K562 (cell line): ENCODE data around the gene SPNS1. TPM values are rescaled to one million over a fixed set of nuclear protein-coding genes. Genes with fewer than 3 reads are reported as not detected.

Experiments used
- HEY1 ChIP-seq: fragments of 250-450 bp; sonication (Bioruptor Pico); IDR thresholded peaks from 2 replicates; pipeline ENCODE4 v1.5.0; 2020; ENCODE audit warnings: mild to moderate bottlenecking, moderate library complexity, borderline replicate concordance
- HOMEZ ChIP-seq: fragments of 250-450 bp; sonication (Bioruptor Pico); IDR thresholded peaks from 2 replicates; pipeline ENCODE4 v1.4.0; 2020; ENCODE audit warnings: mild to moderate bottlenecking, moderate library complexity
- MEF2A ChIP-seq: IDR thresholded peaks from 2 replicates; pipeline ENCODE4 v1.6.1; 2011; ENCODE audit warnings: low read depth, mild to moderate bottlenecking, low read length, moderate library complexity; ENCODE audit not compliant: control insufficient read depth
- NCOA4 ChIP-seq: fragments of 450-650 bp; IDR thresholded peaks from 2 replicates; pipeline ENCODE4 v1.6.1; 2018; ENCODE audit warnings: mild to moderate bottlenecking; ENCODE audit not compliant: partially characterized antibody
- NCOR1 ChIP-seq: fragments of 450-650 bp; IDR thresholded peaks from 2 replicates; pipeline ENCODE4 v1.6.1; 2016; ENCODE audit warnings: mild to moderate bottlenecking, moderate library complexity
- NFIX ChIP-seq: fragments of 250-450 bp; sonication (Bioruptor Pico); IDR thresholded peaks from 2 replicates; pipeline ENCODE4 v1.4.0; 2020; ENCODE audit warnings: low read depth, mild to moderate bottlenecking, moderate library complexity
- NONO ChIP-seq, 2 experiments: fragments of 200-400 bp in 1 of 2; fragments of 450-650 bp in 1 of 2; formaldehyde crosslinking in 1 of 2; IDR thresholded peaks; 2 replicates each; pipeline ENCODE4 v1.6.1; 2017; ENCODE audit warnings: low read depth in 2 of 2, mild to moderate bottlenecking in 2 of 2, moderate library complexity in 2 of 2, low read length in 1 of 2
- RAD21 ChIP-seq, 2 experiments: fragments of 250-450 bp in 1 of 2; fragments of 450-650 bp in 1 of 2; sonication (Bioruptor Pico) in 1 of 2; formaldehyde crosslinking in 1 of 2; IDR thresholded peaks in 1 of 2; conservative IDR thresholded peaks in 1 of 2; 2 replicates each; pipeline versions ENCODE4 v1.4.0 to v1.8.0; 2020 to 2022; ENCODE audit warnings: mild to moderate bottlenecking in 2 of 2, moderate library complexity in 1 of 2
- SMC3 ChIP-seq: conservative IDR thresholded peaks from 2 replicates; pipeline ENCODE4 v1.6.1; 2011; ENCODE audit warnings: low read depth, low read length, improper control_type of control experiment; ENCODE audit not compliant: insufficient read depth
- STAT5A ChIP-seq: IDR thresholded peaks from 2 replicates; pipeline ENCODE4 v1.6.1; 2012; ENCODE audit warnings: low read length, inconsistent platforms, borderline replicate concordance
- TEAD4 ChIP-seq, 2 experiments: sonication (generic) in 1 of 2; formaldehyde crosslinking in 1 of 2; IDR thresholded peaks; 2 replicates each; pipeline versions ENCODE4 v1.6.1 to v1.8.0; 2012 to 2022; ENCODE audit warnings: borderline replicate concordance in 1 of 2, inconsistent platforms in 1 of 2, low read length in 1 of 2, mild to moderate bottlenecking in 1 of 2, missing genetic modification reagents in 1 of 2
- ZBTB8A ChIP-seq: fragments of 450-650 bp; IDR thresholded peaks from 2 replicates; pipeline ENCODE4 v1.6.1; 2018; ENCODE audit warnings: mild to moderate bottlenecking, moderate library complexity; ENCODE audit not compliant: partially characterized antibody
- ZNF398 ChIP-seq: fragments of 250-450 bp; sonication (Bioruptor Pico); IDR thresholded peaks from 2 replicates; pipeline ENCODE4 v1.8.0; 2021; ENCODE audit warnings: moderate library complexity, mild to moderate bottlenecking, inconsistent platforms
- ZNF41 ChIP-seq: fragments of 250-450 bp; sonication (Bioruptor Pico); conservative IDR thresholded peaks from 2 replicates; pipeline ENCODE4 v1.4.0; 2020; ENCODE audit warnings: mild to moderate bottlenecking
- ZNF766 ChIP-seq: fragments of 200-800 bp; sonication (Bioruptor generic); conservative IDR thresholded peaks from 2 replicates; pipeline ENCODE4 v1.6.1; 2016; ENCODE audit warnings: missing genetic modification characterization, missing compliant biosample characterization
- ZNF785 ChIP-seq: fragments of 250-450 bp; sonication (Bioruptor Pico); IDR thresholded peaks from 2 replicates; pipeline ENCODE4 v1.4.0; 2020; ENCODE audit warnings: mild to moderate bottlenecking
- polyA plus RNA-seq, 8 experiments: library from polyadenylated mRNA; depleted of rRNA in 4 of 8; stranded (reverse) in 5 of 8; unstranded in 3 of 8; fragments of >200 nt; fragmentation: Nextera tagmentation in 2 of 8; fragmentation: Illumina TruSeq in 1 of 8; extraction: Ambion mirVana in 2 of 8; extraction: Trizol in 1 of 8; gene quantifications; 2 replicates each; pipeline versions ENCODE4 v1.2.1 to v1.2.3, GENCODE V29; 2011 to 2014; ENCODE audit warnings: inconsistent platforms in 1 of 8, missing spikeins in 1 of 8
- total RNA-seq, 7 experiments: library from RNA; depleted of rRNA in 6 of 7; stranded (reverse); fragments of >200 nt in 6 of 7; fragmentation: Illumina TruSeq in 2 of 7; extraction: Trizol in 2 of 7; gene quantifications; 2 replicates each; pipeline versions ENCODE4 v1.2.1 to v1.2.3, GENCODE V29; 2011 to 2021; ENCODE audit warnings: low replicate concordance in 1 of 7
- TF ChIP-seq, protein P1 (sequence below): fragments of 250-450 bp; sonication (Bioruptor Pico); IDR thresholded peaks from 2 replicates; pipeline ENCODE4 v1.4.0; 2020

The SPNS1 gene
- total and polyA plus RNA-seq, 9 of the 15 experiments (the other 6 are each of a cell fraction or from before 2014, with no cell fraction given): 0.58 to 64.9 (median 13.7) TPM

GRCh38 chr16:28925386-28926228 is 49.0 kb upstream of the SPNS1 start (continued):
- TF ChIP-seq RAD21 (CRISPR knock-in tag; conservative IDR thresholded peaks at IDR 0.05 in 1 of 2, IDR thresholded peaks at IDR 0.05 in 1 of 2) (no peak), SMC3 (no peak), NONO (IDR thresholded peaks at IDR 0.05; ENCODE audit: low read depth in 2 of 2, low read length in 1 of 2) (no peak), ZBTB8A (no peak), HOMEZ (CRISPR knock-in tag) (no peak), TEAD4 (IDR thresholded peaks at IDR 0.05; ENCODE audit: low read length) (peak; percentile 90), TEAD4 (CRISPR knock-in tag; IDR thresholded peaks at IDR 0.05; ENCODE audit: borderline replicate concordance) (no peak), NCOA4 (no peak), MEF2A (peak; percentile 39; the same call in 1 of the 2 replicates), STAT5A (peak; percentile 74), NFIX (CRISPR knock-in tag) (no peak), ZNF766 (peak; percentile 81; the same call in 1 of the 2 replicates), HEY1 (no peak), ZNF41 (CRISPR knock-in tag) (0 out of 2 replicates have a peak, but pooled peaks have one; percentile 41), ZNF398 (CRISPR knock-in tag) (no peak), ZNF785 (CRISPR knock-in tag) (no peak), NCOR1 (peak; percentile 92)
- TF ChIP-seq, protein P1, sequence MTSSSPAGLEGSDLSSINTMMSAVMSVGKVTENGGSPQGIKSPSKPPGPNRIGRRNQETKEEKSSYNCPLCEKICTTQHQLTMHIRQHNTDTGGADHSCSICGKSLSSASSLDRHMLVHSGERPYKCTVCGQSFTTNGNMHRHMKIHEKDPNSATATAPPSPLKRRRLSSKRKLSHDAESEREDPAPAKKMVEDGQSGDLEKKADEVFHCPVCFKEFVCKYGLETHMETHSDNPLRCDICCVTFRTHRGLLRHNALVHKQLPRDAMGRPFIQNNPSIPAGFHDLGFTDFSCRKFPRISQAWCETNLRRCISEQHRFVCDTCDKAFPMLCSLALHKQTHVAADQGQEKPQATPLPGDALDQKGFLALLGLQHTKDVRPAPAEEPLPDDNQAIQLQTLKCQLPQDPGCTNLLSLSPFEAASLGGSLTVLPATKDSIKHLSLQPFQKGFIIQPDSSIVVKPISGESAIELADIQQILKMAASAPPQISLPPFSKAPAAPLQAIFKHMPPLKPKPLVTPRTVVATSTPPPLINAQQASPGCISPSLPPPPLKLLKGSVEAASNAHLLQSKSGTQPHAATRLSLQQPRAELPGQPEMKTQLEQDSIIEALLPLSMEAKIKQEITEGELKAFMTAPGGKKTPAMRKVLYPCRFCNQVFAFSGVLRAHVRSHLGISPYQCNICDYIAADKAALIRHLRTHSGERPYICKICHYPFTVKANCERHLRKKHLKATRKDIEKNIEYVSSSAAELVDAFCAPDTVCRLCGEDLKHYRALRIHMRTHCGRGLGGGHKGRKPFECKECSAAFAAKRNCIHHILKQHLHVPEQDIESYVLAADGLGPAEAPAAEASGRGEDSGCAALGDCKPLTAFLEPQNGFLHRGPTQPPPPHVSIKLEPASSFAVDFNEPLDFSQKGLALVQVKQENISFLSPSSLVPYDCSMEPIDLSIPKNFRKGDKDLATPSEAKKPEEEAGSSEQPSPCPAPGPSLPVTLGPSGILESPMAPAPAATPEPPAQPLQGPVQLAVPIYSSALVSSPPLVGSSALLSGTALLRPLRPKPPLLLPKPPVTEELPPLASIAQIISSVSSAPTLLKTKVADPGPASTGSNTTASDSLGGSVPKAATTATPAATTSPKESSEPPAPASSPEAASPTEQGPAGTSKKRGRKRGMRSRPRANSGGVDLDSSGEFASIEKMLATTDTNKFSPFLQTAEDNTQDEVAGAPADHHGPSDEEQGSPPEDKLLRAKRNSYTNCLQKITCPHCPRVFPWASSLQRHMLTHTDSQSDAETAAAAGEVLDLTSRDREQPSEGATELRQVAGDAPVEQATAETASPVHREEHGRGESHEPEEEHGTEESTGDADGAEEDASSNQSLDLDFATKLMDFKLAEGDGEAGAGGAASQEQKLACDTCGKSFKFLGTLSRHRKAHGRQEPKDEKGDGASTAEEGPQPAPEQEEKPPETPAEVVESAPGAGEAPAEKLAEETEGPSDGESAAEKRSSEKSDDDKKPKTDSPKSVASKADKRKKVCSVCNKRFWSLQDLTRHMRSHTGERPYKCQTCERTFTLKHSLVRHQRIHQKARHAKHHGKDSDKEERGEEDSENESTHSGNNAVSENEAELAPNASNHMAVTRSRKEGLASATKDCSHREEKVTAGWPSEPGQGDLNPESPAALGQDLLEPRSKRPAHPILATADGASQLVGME (CRISPR knock-in tag): peak; percentile 59; the same call in 1 of the 2 replicates
